Activated CD8-positive, alpha-beta memory T cell treated with anti-CD3 and anti-CD28 coated beads for 24 hours (primary cell): ENCODE data around the gene KCNQ1.

Experiments
- DNase-seq: peaks from one replicate; pipeline ENCODE4 v3.0.0-alpha.2; 2020

The KCNQ1 gene

GRCh38 chr11:2443881-2444820 is 657 bp upstream of the KCNQ1 start, which contains the start of gene TRPM5:
TRPM5 (minus strand) TSS chr11:2444514; CDS start chr11:2423036, 21,478 bp downstream.
- peak; percentile 89 for DNase-seq

GRCh38 chr11:2445746-2446551 is 1.1 kb downstream of the KCNQ1 start:
- DNase-seq, result no peak

- DNase-seq, result no peak
Measured at GRCh38 chr11:2446590-2447252, 1.9 kb downstream of the KCNQ1 start.

GRCh38 chr11:2447253-2447950 is 2.6 kb downstream of the KCNQ1 start:
- no peak for DNase-seq

- no peak for DNase-seq
Measured at GRCh38 chr11:2447951-2448650, 3.3 kb downstream of the KCNQ1 start.

- no peak for DNase-seq
Measured at GRCh38 chr11:2448661-2449547, 4.1 kb downstream of the KCNQ1 start.

- no peak for DNase-seq
Measured at GRCh38 chr11:2449548-2450320, 4.9 kb downstream of the KCNQ1 start.

- no peak for DNase-seq
Measured at GRCh38 chr11:2450321-2451041, 5.7 kb downstream of the KCNQ1 start.

GRCh38 chr11:2451336-2451735 is 6.5 kb downstream of the KCNQ1 start:
- DNase-seq, result no peak

- no peak for DNase-seq
Measured at GRCh38 chr11:2451916-2452315, 7.1 kb downstream of the KCNQ1 start.

GRCh38 chr11:2452321-2453012 is 7.7 kb downstream of the KCNQ1 start:
- DNase-seq, result no peak

- no peak for DNase-seq
Measured at GRCh38 chr11:2453436-2453835, 8.6 kb downstream of the KCNQ1 start.

- DNase-seq, result no peak
Measured at GRCh38 chr11:2458321-2458720, 13.5 kb downstream of the KCNQ1 start.

- DNase-seq, result no peak
Measured at GRCh38 chr11:2459016-2459725, 14.4 kb downstream of the KCNQ1 start.

GRCh38 chr11:2459796-2460531 is 15.2 kb downstream of the KCNQ1 start:
- no peak for DNase-seq

GRCh38 chr11:2460540-2461252 is 15.9 kb downstream of the KCNQ1 start:
- no peak for DNase-seq
